ENCODE measurements around the gene APP.

APP gene

GRCh38 chr21:25905126-25905525 lies 265.4 kb downstream of the APP start:
- no peak for TF ChIP-seq CTCF (IDR thresholded peaks at IDR 0.05; ENCODE audit: low read depth, low read length)
- H3K4me3 ChIP-seq (ENCODE audit: low read depth, low read length), result no peak overlapping the region
- DNase-seq, result no peak
- H3K9me3 ChIP-seq, result no peaks in the 10 kb centered on the region
- H3K27me3 ChIP-seq, result no peaks in the 10 kb centered on the region
- peaks cover 14% of the 10 kb centered on the region for H3K4me1 ChIP-seq
- H3K36me3 ChIP-seq, result peaks cover 18% of the 10 kb centered on the region

GRCh38 chr21:25904044-25904695 lies 266.4 kb downstream of the APP start:
- H3K27me3 ChIP-seq, result no peaks in the 10 kb centered on the region
- no peak for DNase-seq
- TF ChIP-seq CTCF (IDR thresholded peaks at IDR 0.05; ENCODE audit: low read depth, low read length), result no peak
- H3K9me3 ChIP-seq, result no peaks in the 10 kb centered on the region
- H3K4me3 ChIP-seq (ENCODE audit: low read depth, low read length), result no peak overlapping the region
- peaks cover 14% of the 10 kb centered on the region for H3K4me1 ChIP-seq
- peaks cover 13% of the 10 kb centered on the region for H3K36me3 ChIP-seq

GRCh38 chr21:25903607-25904006 lies 267.0 kb downstream of the APP start:
- peaks cover 13% of the 10 kb centered on the region for H3K36me3 ChIP-seq

DNA sequence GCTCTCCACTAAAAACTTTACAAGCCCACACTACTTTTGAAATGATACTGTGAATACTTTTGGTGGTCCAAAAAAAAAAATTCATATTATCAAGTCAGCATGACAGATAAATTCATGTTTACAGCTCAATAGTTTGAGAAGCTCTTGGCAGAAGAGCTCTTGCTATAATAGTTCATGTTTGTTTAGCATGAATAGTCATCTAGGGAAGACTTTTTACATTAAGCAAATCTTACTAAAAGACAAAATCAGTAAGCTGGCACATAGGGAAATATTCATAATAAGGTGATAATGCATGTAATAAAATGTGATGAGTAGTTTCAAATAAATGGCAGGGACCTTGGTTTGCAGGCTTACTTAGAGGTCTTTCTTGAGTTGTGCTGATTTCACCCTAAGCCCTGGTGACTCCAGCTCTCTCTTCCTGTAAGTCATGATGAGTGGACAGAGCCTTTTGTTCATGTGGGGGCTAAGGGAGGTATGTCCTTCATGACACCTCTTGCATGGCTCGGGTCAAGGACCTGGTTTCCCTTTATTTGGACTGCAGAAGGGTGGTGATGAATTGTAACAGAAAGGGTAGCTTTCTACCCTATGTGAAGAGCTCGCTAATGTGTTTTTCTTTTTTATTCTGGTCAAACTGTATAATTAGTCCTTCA lies 269.1 kb downstream of the APP start:
- Histone ChIP-seq H3K27me3 (no peaks in the 10 kb centered on the region), H3K9me3 (no peaks in the 10 kb centered on the region), H3K4me1 (peaks cover 20% of the 10 kb centered on the region), H3K36me3 (peaks cover 13% of the 10 kb centered on the region), H3K4me3 (ENCODE audit: low read depth, low read length) (no peak overlapping the region)
- no peak for TF ChIP-seq CTCF (IDR thresholded peaks at IDR 0.05; ENCODE audit: low read depth, low read length)
- no peak for DNase-seq

More at GRCh38 chr21:25903607-25904006, 267.0 kb downstream of the APP start:
- Histone ChIP-seq H3K27me3 (no peaks in the 10 kb centered on the region), H3K4me3 (ENCODE audit: low read depth, low read length) (no peak overlapping the region), H3K9me3 (no peaks in the 10 kb centered on the region), H3K4me1 (peaks cover 18% of the 10 kb centered on the region)
- no peak for TF ChIP-seq CTCF (IDR thresholded peaks at IDR 0.05; ENCODE audit: low read depth, low read length)
- no peak for DNase-seq

GRCh38 chr21:25898671-25899070 lies 271.9 kb downstream of the APP start:
- no peaks in the 10 kb centered on the region for H3K9me3 ChIP-seq
- no peak overlapping the region for H3K4me3 ChIP-seq (ENCODE audit: low read depth, low read length)
- peaks cover 18% of the 10 kb centered on the region for H3K36me3 ChIP-seq
- no peaks in the 10 kb centered on the region for H3K27me3 ChIP-seq
- no peak for DNase-seq
- no peak for TF ChIP-seq CTCF (IDR thresholded peaks at IDR 0.05; ENCODE audit: low read depth, low read length)
- H3K4me1 ChIP-seq, result peaks cover 21% of the 10 kb centered on the region

GRCh38 chr21:25897383-25897782 lies 273.2 kb downstream of the APP start:
- no peaks in the 10 kb centered on the region for H3K27me3 ChIP-seq
- H3K4me1 ChIP-seq, result peaks cover 21% of the 10 kb centered on the region
- TF ChIP-seq CTCF (IDR thresholded peaks at IDR 0.05; ENCODE audit: low read depth, low read length), result no peak
- DNase-seq, result no peak
- H3K36me3 ChIP-seq, result peaks cover 26% of the 10 kb centered on the region
- no peaks in the 10 kb centered on the region for H3K9me3 ChIP-seq
- H3K4me3 ChIP-seq (ENCODE audit: low read depth, low read length), result no peak overlapping the region
